OCI-LY1 (cell line): ENCODE data around the gene UGT1A9.
"Not testable (repeated sequence)": the region's sequence is repeated elsewhere in the genome, so short reads cannot be mapped to it uniquely, and the experiment has no call there.

Experiments
- CTCF ChIP-seq: fragments of 200-600 bp; sonication (generic), shearing (Covaris generic); IDR thresholded peaks from 2 replicates; pipeline ENCODE4 v1.5.1; 2017; ENCODE audit warnings: mild to moderate bottlenecking, antibody characterized with exemption, low read length, moderate library complexity, mixed read lengths
- EZH2 ChIP-seq: fragments of 200-600 bp; sonication (generic), shearing (Covaris generic); IDR thresholded peaks from 2 replicates; pipeline ENCODE4 v1.8.0; 2017; ENCODE audit warnings: borderline replicate concordance, mixed run types, mild to moderate bottlenecking, antibody characterized with exemption, low read length, moderate library complexity, mixed read lengths

GRCh38 chr2:233751212-233752009 is 79.7 kb downstream of the UGT1A9 start:
- TF ChIP-seq CTCF, EZH2: not testable (repeated sequence)
